Measurements from ENCODE around the gene PPP2R5C.
A peak's percentile ranks its signal among the peaks of the same experiment; 100 is the strongest.

PPP2R5C gene

DNA sequence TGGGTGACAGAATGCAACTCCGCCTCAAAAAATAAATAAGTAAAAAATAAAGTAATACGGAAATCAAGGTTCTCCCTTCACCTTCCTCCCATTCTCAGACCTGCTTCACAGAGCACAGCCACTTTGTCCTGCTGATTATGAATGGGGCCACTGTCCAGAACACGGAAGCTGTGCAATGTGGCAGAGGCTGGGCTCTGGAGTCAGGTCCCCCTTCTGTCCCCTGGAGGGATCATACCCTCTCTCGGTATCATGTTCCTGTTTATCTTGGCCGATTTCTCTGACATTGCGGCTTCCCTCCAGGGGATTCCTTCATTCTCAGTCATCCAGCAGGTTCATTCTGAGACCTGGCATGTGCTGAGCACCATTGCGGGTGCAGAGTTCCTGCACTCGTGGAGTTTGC, 11.3 kb downstream of the PPP2R5C start:
- H3K4me3 ChIP-seq (ENCODE audit: extremely low read depth, insufficient read depth, low read length, poor library complexity, severe bottlenecking) = no peak overlapping the region
- H3K27ac ChIP-seq (ENCODE audit: low read depth, low read length, severe bottlenecking) = no peak overlapping the region
- no peaks in the 10 kb centered on the region for H3K9me3 ChIP-seq (ENCODE audit: control insufficient read depth, low read length)
- no peaks in the 10 kb centered on the region for H3K36me3 ChIP-seq (ENCODE audit: control insufficient read depth, insufficient read depth, low read length)
- peaks cover 3% of the 10 kb centered on the region for H3K4me1 ChIP-seq (ENCODE audit: control insufficient read depth, insufficient read depth, low read length, poor library complexity, severe bottlenecking)
- 85 to 90% methylated on average over 5 to 6 of the region's 8 CpGs for WGBS, 2 experiments (ENCODE audit: insufficient coverage in 2 of 2)

DNA sequence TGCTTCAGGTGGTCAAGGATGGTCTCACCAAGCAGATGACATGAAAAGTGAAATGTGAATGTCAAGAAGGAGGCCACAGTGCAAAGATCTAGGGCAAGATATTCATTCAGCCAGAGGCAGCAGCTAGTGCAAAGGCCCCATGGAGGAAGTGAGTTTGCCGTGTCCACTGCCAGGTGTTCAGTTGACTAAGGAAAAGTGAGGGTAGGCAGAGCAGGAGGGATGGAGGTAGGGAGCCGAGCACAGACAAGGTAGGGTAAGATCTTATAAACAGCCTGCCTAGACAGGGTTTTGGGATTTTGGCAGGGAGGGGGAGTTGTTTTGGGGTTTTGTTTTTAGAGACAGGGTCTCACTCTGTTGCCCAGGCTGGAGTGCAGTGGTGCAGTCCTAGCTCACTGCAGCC, 11.9 kb downstream of the PPP2R5C start:
- 100% methylated on average over 2 of the region's 2 CpGs for WGBS, 2 experiments (ENCODE audit: insufficient coverage in 2 of 2)
- Histone ChIP-seq H3K27ac (ENCODE audit: low read depth, low read length, severe bottlenecking) (no peak overlapping the region), H3K4me3 (ENCODE audit: extremely low read depth, insufficient read depth, low read length, poor library complexity, severe bottlenecking) (no peak overlapping the region), H3K36me3 (ENCODE audit: control insufficient read depth, insufficient read depth, low read length) (no peaks in the 10 kb centered on the region), H3K4me1 (ENCODE audit: control insufficient read depth, insufficient read depth, low read length, poor library complexity, severe bottlenecking) (peaks cover 3% of the 10 kb centered on the region), H3K9me3 (ENCODE audit: control insufficient read depth, low read length) (no peaks in the 10 kb centered on the region)

DNA sequence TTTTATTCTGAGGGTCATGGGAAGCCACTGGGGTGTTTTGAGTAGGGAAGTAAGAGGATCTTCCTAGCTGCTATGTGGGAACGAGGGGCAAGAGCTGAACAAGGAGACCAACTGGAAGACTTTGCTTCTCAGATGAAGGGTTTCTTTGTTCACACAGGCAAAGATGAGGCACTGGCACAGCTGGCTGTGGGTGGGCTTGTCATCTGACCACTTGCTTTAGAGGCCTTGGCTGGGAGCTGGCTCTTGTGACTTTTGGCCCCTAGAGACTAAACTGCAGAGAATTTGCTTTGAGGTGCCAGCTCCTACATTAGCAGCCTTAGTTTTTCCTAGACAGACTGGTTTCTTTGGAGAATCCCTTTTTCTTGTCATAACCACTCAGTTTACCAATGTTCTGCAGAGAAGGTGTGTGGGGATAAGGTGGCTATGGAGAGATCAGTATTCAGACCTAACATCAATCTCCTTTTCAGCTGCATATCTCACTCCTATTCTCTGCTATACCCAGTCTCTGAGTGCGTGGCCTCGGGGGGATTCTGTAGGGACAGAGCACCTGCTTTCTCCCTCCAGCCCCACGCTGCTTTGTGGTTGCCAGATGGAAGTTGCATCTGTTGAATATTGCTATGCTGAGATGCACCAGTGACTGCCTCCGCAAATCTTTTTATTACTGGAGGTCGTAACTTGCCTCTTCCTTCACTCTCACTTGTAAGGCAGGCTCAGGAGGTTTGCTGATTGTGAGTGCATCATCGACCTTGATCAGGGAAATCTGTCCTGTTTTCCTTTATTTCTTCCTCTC, 12.7 kb downstream of the PPP2R5C start:
- Histone ChIP-seq H3K9me3 (ENCODE audit: control insufficient read depth, low read length) (no peaks in the 10 kb centered on the region), H3K36me3 (ENCODE audit: control insufficient read depth, insufficient read depth, low read length) (no peaks in the 10 kb centered on the region), H3K4me3 (ENCODE audit: extremely low read depth, insufficient read depth, low read length, poor library complexity, severe bottlenecking) (no peak overlapping the region), H3K4me1 (ENCODE audit: control insufficient read depth, insufficient read depth, low read length, poor library complexity, severe bottlenecking) (peaks cover 3% of the 10 kb centered on the region), H3K27ac (ENCODE audit: low read depth, low read length, severe bottlenecking) (no peak overlapping the region)
- whole genome bisulfite sequencing, 2 experiments (ENCODE audit: insufficient coverage in 2 of 2) = 85 to 92% methylated on average over 4 to 6 of the region's 7 CpGs

DNA sequence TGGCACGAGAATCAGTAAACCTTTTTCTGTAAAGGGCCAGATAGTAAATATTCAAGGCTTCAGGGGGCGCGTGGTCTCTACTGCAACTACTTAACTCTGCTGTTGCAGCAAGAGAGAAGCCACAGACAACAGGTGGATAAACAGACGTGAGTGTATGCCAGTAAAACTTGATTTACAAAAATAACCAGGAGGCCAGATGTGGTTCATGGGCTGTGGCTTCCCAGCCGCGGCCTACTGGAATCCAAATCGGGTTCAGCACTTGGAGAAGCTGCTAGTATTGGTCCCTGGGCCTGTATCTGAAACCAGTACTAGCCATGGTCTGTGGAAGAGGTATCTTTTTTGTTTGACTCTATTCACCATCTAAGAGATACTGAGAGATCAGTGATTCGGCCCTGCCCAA, 13.3 kb downstream of the PPP2R5C start:
- Histone ChIP-seq H3K9me3 (ENCODE audit: control insufficient read depth, low read length) (no peaks in the 10 kb centered on the region), H3K27ac (ENCODE audit: low read depth, low read length, severe bottlenecking) (no peak overlapping the region), H3K4me3 (ENCODE audit: extremely low read depth, insufficient read depth, low read length, poor library complexity, severe bottlenecking) (no peak overlapping the region), H3K4me1 (ENCODE audit: control insufficient read depth, insufficient read depth, low read length, poor library complexity, severe bottlenecking) (peaks cover 3% of the 10 kb centered on the region), H3K36me3 (ENCODE audit: control insufficient read depth, insufficient read depth, low read length) (no peaks in the 10 kb centered on the region)
- 87 to 88% methylated on average over 4 to 7 of the region's 8 CpGs for WGBS, 2 experiments (ENCODE audit: insufficient coverage in 2 of 2)

DNA sequence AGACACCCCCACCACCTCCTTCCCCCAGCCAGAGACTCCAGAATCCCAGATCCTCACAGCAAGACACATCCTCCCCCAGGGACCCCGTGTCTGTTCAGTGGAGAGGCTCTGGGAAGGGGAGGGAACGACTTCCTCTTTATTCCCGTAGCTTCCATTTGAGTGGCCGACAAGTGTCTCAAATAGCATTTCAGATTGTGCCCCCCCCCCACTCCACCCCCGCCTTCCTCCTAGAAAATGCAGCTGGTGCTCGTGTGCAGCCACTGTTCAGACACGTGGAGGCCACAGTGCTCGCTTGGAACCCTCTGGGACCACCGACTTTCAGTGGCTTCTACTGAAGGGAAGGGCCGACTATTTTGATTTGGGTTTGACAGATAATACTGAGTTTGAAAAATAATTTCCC, 14.3 kb downstream of the PPP2R5C start:
- no peaks in the 10 kb centered on the region for H3K9me3 ChIP-seq (ENCODE audit: control insufficient read depth, low read length)
- no peak overlapping the region for H3K27ac ChIP-seq (ENCODE audit: low read depth, low read length, severe bottlenecking)
- 100% methylated on average over 3 of the region's 10 CpGs; no CpG with 5 or more reads in 1 of the 2 experiments for WGBS, 2 experiments (ENCODE audit: insufficient coverage in 2 of 2)
- no peaks in the 10 kb centered on the region for H3K36me3 ChIP-seq (ENCODE audit: control insufficient read depth, insufficient read depth, low read length)
- no peak overlapping the region for H3K4me3 ChIP-seq (ENCODE audit: extremely low read depth, insufficient read depth, low read length, poor library complexity, severe bottlenecking)
- peaks cover under 1% of the 10 kb centered on the region for H3K4me1 ChIP-seq (ENCODE audit: control insufficient read depth, insufficient read depth, low read length, poor library complexity, severe bottlenecking)

DNA sequence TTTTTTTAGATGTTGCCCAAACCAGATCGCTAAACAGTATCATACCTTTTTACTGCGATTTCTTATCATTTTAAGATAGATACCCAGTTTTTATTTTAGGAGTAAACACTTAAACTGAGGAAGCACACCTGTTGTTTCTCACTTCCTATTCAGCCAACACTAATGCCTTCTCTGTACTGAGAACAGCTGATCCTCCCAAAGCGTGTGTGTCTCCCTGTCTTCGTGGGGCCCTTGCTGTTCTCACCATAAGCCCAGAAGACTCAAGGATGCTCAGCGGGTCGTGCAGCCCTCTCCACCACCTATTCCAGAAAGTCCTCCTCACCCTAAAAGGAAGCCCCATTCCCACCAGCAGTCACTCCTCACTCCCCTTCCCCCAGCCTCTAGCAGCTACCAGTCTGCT, 14.8 kb downstream of the PPP2R5C start:
- no peaks in the 10 kb centered on the region for H3K4me1 ChIP-seq (ENCODE audit: control insufficient read depth, insufficient read depth, low read length, poor library complexity, severe bottlenecking)
- H3K9me3 ChIP-seq (ENCODE audit: control insufficient read depth, low read length) = no peaks in the 10 kb centered on the region
- no peak overlapping the region for H3K27ac ChIP-seq (ENCODE audit: low read depth, low read length, severe bottlenecking)
- 82 to 89% methylated on average over 5 of the region's 6 CpGs for WGBS, 2 experiments (ENCODE audit: insufficient coverage in 2 of 2)
- H3K36me3 ChIP-seq (ENCODE audit: control insufficient read depth, insufficient read depth, low read length) = no peaks in the 10 kb centered on the region
- H3K4me3 ChIP-seq (ENCODE audit: extremely low read depth, insufficient read depth, low read length, poor library complexity, severe bottlenecking) = no peak overlapping the region

DNA sequence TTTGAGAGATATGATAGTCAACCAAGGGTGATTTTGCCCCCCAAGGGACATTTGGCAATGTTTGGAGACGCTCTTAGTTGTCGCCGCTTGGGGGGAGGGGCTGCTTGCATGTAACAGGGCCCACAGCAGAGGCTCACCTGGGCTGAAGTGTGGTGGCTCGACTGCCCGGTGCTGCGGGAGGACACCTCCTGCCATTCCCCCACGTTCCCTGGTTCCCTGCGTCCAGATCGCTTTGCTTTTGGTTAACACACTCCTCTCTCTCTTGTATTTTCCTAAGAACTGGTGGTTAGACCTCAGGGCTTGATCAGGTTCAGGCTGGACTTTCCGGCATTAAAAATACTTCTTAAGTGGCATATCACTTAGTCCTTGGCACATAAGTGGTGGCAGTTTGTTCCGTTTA, 18.9 kb downstream of the PPP2R5C start:
- H3K4me3 ChIP-seq (ENCODE audit: extremely low read depth, insufficient read depth, low read length, poor library complexity, severe bottlenecking) = no peak overlapping the region
- WGBS, 2 experiments (ENCODE audit: insufficient coverage in 2 of 2) = 27 to 31% methylated on average over 7 to 10 of the region's 11 CpGs
- no peak overlapping the region for H3K27ac ChIP-seq (ENCODE audit: low read depth, low read length, severe bottlenecking)
- H3K36me3 ChIP-seq (ENCODE audit: control insufficient read depth, insufficient read depth, low read length) = no peaks in the 10 kb centered on the region
- H3K4me1 ChIP-seq (ENCODE audit: control insufficient read depth, insufficient read depth, low read length, poor library complexity, severe bottlenecking) = no peaks in the 10 kb centered on the region
- H3K9me3 ChIP-seq (ENCODE audit: control insufficient read depth, low read length) = no peaks in the 10 kb centered on the region

DNA sequence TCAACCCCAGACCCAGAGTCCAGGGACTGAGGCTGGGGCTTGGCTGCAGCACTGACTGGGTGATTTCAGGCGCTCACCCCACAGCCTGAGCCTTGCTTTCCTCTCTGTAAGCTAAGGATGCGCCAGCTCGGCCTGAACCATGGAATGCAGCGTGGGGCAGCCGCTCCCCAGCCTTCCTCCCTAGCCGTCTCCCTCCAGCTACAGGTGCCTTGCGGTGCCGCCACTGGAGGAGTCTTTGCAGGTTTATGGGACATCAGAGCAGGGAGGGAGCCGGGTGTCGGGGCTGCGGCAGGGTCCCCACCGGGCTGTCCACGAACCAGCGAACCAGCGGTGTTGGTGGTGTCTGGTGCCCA, 19.4 kb downstream of the PPP2R5C start:
- H3K36me3 ChIP-seq (ENCODE audit: control insufficient read depth, insufficient read depth, low read length) = no peaks in the 10 kb centered on the region
- WGBS, 2 experiments (ENCODE audit: insufficient coverage in 2 of 2) = 4 to 8% methylated on average over 6 to 7 of the region's 15 CpGs
- H3K4me3 ChIP-seq (ENCODE audit: extremely low read depth, insufficient read depth, low read length, poor library complexity, severe bottlenecking) = peak overlapping the region; percentile 35
- H3K9me3 ChIP-seq (ENCODE audit: control insufficient read depth, low read length) = no peaks in the 10 kb centered on the region
- H3K4me1 ChIP-seq (ENCODE audit: control insufficient read depth, insufficient read depth, low read length, poor library complexity, severe bottlenecking) = no peaks in the 10 kb centered on the region
- no peak overlapping the region for H3K27ac ChIP-seq (ENCODE audit: low read depth, low read length, severe bottlenecking)

DNA sequence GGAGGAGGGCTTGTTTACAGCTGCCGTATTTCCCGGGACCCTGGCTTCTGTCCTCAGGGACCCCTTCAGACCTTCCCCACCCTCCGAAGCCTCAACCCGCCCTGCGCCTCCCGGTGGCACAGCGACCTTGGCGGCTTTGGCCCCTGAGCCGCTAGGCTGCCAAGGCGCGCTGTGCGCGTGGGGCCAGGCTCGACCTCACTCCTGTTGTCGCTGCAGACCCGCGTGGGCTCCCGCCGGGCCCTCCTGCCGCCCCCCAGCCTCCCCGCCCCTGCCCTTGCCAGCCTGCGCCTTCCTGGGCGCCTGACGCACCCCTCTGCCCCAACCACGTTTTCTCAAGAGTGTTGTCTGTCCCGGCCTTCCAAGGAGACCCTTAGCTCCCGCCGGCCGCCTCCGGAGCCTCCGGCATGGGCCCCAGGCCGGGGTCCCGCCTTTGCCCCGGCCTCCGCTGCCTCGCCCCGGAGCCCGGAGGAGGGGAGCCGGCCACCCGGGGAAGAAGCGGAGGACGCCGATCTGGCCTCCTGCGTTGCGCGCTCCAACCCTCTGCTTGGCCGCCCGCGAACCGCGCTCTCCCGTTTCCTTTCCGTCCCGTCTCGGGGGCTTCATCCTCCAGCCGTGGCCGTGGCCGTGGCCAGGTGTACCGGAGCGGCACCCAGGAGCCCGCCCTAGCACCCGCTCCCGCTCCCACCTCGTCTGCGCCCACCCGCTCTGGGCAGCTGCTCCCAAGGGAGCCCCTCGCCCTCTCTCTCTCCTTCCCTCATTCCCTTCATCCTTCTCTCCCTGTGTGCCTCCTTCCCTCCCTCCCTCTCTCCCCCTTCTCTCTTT, 19.9 kb downstream of the PPP2R5C start:
- Histone ChIP-seq H3K27ac (ENCODE audit: low read depth, low read length, severe bottlenecking) (no peak overlapping the region), H3K4me1 (ENCODE audit: control insufficient read depth, insufficient read depth, low read length, poor library complexity, severe bottlenecking) (no peaks in the 10 kb centered on the region), H3K9me3 (ENCODE audit: control insufficient read depth, low read length) (no peaks in the 10 kb centered on the region), H3K4me3 (ENCODE audit: extremely low read depth, insufficient read depth, low read length, poor library complexity, severe bottlenecking) (peak overlapping the region; percentile 35), H3K36me3 (ENCODE audit: control insufficient read depth, insufficient read depth, low read length) (no peaks in the 10 kb centered on the region)
- WGBS, 2 experiments (ENCODE audit: insufficient coverage in 2 of 2) = 1 to 3% methylated on average over 36 to 49 of the region's 67 CpGs

DNA sequence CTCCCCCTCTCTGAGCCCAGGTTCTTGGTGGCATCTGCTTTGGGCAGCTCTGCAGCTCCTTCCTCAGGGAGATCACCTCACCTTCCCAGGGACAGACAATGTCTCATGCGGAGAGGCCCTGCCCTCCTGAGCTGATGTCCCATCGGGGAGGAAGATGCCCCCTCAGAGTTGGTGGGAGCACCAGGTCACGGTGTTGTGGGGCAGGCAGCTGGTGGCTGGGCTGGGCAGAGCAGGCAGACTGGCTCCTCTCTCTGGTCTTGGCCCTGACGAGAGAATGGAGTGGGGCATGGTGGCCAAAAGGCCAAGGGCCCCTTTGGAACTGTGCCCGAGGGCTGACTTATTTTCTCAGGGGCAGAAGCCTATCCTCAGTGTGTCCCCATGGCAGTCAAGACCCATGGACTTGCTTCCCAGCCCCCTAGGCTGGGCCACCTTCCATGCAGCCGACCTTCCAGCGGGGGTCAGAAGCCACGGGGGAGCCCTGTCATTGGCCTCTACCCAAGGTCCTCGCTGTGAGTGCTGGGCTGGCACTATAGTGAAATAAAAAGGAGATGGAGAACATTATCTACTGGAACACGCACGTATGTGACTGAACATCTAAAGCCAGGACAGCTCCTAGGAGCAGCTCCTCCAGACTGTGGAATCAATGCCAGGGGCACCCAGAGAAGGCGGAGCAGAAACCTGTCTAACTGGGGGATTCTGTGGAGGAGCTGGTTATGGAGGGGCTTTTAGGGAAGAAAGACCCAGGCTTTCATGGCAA, 21.9 kb downstream of the PPP2R5C start:
- WGBS, 2 experiments (ENCODE audit: insufficient coverage in 2 of 2) = 87 to 92% methylated on average over 11 to 12 of the region's 12 CpGs
- Histone ChIP-seq H3K9me3 (ENCODE audit: control insufficient read depth, low read length) (no peaks in the 10 kb centered on the region), H3K27ac (ENCODE audit: low read depth, low read length, severe bottlenecking) (no peak overlapping the region), H3K4me3 (ENCODE audit: extremely low read depth, insufficient read depth, low read length, poor library complexity, severe bottlenecking) (no peak overlapping the region), H3K4me1 (ENCODE audit: control insufficient read depth, insufficient read depth, low read length, poor library complexity, severe bottlenecking) (no peaks in the 10 kb centered on the region), H3K36me3 (ENCODE audit: control insufficient read depth, insufficient read depth, low read length) (no peaks in the 10 kb centered on the region)
